HG02981 (cell line): ENCODE results near the gene DOCK11.

Experiments
- ATAC-seq: cut with Tn5 transposase; IDR thresholded peaks from one replicate; pipeline ENCODE4 v1.9.1; 2021; ENCODE audit warnings: mild to moderate bottlenecking, moderate library complexity; ENCODE audit not compliant: unreplicated experiment

Gene DOCK11

DNA sequence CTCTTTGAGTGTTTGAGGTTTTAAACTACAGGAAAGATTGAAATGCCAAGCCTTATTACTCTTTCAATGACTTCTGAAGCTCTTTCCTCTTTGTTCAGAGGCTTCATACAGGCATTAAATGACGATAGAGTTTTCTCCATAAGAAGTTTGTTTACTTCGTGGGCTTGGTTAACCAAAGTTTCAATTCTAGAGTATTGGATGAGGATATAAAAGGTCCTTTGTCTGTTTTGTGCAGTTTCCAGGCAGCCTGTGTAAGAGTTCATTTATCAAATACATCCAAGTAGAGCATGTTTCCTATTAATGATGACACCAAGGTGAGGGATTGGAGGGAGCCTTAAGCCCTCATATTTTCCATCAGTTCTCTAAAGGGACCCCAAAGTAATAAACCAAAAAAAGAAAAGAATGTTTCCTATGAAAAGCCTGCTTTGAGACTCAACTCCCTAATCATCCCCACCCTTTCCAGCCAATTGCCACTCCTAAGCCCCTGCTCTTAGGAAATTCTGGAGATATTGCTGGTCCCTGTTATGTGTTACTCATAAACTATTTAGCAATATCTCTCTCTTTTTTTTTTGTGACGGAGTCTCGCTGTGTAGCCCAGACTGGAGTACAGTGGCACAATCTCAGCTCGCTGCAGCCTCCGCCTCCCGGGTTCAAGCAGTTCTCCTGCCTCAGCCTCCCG lies 125.6 kb downstream of the DOCK11 start:
- no peak for ATAC-seq

DNA sequence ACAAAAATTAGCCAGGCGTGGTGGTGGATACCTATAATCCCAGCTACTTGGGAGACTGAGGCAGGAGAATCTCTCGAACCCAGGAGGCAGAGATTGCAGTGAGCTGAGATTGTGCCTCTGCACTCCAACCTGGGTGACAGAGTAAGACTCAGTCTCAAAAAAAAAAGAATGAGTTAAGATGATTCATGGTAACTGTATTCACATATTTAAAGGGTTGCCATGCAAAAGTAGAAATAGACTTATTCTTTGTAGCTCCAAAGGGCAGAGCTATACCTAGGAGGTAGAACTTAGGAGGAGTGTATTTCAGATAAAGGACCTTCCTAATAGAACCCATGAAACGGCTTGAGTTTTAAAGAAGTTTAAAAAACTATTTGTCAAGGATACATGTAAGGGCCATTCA lies 127.4 kb downstream of the DOCK11 start:
- ATAC-seq: no peak

DNA sequence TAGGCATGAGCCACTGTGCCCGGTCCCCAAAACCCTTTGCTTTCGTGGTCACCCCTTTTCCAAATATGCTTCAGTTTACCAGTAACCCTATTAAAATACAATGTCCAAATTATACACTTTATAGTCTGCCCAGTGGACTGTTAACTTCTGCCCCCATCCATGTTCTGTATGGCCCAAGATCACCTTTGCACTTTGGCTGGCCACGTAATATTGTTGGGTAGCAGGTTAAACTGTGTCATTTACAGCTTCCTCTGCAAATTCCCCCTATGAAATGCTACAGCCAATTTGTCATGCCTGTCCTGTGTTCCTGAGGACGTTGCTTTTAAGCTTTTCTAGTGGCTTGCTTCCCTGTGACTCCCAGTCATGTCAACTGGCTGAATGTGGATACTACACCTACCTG lies 130.7 kb downstream of the DOCK11 start:
- no peak for ATAC-seq

DNA sequence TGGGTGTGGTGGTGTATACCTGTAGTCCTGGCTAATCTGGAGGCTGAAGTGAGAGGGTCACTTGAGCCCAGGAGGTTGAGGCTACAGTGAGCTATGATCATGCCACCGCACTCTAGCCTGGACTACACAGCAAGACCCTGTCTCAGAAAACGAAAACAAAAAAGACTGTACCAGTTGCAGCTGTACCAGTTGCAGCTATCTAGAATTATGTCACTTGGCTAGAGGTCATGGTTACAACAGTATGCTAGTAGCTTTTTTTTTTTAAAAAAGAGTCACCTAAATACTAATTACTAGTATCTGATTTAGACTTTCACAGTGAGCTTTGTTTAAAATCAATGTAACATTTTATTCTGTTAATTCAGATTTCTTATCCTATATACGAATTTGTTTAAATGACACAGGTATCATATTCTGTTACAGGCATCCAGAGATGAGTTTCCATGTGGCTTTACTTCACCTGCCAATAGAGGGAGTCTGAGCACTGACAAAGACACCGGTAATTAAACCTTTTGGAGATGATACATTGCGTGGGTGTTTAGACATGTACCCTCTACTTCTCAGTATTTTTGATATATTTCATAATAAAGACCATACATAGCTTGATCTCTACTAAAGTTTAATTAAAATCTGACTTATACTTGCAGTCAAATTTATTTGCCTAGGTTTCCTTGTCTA lies 131.6 kb downstream of the DOCK11 start:
- no peak for ATAC-seq

DNA sequence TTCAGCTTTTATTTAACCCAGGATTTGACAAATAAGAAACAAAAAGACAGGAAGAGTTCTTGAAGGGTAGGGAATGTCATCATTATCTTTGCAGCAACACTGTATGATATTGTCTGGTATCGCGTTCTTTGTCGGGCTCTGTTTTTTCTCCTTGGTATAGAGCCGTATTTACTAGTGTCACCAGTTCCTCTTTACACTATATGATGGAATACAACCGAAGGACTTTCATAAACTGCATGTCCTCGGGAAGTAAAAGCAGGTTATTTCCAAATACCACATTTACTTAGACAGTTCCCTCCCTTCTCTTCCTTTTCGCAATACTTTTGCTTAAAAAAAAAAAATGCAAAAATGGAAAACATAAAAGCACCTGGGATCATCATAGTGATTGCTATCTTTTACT lies 135.2 kb downstream of the DOCK11 start:
- no peak for ATAC-seq

DNA sequence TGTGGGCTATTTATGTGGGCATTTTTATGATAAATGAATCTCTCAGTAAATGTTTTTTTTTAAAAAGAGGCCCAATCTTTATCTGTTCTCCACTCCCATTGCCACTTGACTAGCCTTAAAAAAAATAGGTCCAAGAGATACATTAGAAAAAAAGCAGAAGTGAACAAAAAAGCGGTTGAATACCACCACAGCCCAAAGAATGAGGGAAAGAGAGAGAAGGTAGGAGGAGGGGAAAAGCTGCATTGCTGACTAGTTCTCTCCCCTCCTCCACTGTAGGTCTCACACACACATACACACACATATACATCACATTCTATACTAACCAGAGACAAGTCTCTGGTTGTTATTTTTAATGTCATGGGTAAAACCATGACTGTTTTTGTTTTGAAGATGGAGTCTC lies 136.0 kb downstream of the DOCK11 start:
- no peak for ATAC-seq

DNA sequence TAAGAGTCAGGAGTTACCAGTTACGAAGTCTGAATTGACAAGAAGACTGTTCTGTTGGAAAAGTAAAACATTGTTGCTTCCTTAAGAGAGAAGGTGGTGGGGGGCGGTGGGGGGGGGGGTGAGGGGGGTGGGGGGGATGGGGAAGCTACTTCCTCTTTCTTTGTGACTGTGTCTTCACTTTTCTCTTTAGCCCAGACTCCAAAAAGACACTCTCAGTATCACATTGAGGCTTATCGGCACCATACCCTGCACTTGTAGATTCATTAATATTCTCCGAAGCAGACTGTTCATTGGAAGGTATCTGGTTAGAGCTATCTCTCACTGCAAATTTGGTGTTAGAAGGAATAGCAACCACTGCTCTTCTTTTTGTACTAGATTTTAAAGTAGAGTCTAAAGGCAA lies 137.2 kb downstream of the DOCK11 start:
- peak; percentile 65 for ATAC-seq

DNA sequence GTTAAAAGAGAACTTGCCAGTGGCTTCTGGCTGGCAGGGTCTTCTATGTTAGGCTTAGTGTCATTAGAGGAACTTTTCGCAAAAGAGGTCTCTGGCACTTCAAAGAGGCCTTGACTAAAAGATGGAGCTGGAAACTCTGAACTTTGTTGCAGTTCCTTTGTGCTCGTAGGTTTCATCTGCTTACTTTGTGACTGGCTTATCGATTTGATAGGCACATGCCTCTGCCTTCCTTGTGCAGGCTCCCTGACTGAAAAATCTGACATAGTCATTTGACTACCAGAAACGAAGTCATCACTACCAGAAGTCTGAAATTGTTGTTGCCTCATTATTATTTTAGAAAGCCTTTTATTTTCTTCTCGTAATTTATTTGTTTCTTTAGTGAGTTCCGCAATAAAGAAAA lies 137.9 kb downstream of the DOCK11 start:
- no peak for ATAC-seq

DNA sequence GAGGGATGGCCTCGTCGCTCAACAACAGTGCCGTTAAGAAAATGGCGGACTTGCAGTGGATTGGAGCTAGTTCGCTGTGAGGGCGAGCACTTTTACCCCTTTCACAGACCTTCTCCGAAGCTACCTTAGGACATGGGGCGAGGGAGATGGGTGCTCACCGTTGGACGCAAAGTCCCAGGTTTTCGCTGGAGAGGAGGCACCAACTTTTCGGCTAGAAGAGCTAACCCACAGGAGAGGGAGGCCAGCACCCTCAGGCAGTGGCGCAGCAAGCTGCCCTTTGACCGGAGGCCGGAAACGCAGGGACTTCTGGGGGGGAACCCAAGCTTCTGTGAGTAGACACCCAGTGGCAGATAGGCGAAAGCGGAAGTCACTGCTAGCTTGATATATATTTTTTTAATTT lies 138.7 kb downstream of the DOCK11 start:
- ATAC-seq: no peak

DNA sequence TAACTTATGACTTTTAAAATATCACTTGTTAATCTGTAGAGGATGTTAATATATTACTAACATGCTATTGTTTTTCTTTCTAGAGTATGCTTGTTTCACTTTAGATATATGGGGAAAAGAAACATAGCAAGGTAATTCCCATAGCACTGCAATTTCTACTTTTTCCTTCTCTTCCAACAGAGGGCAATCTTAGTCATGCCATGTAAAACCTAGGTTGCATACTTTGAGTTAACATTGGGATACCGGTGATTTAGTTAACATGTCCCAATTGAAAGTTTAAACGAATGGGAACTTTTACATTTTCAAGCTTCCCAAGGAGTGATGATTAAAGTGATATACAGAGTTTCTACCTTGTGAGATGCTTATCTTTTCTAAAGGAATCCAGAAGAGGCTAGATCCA lies 142.4 kb downstream of the DOCK11 start:
- ATAC-seq: no peak

DNA sequence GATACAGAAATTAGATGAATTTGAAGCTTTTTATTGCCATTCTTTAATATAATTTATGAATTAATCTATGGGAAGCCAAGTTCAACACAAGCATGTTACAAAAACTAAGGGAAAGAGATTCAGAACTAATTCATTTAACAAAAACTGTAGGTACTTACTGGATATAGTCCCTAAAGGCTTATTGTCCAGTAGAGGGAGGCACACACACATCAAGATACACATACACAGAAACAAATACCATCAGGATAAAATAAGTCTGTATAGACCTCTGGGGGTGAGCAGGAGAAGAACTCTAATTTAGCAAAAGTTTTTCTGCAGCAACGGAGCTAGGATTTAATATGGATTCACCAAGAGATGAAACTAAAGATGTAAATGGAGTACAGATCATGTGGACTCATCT lies 148.8 kb downstream of the DOCK11 start:
- no peak for ATAC-seq

DNA sequence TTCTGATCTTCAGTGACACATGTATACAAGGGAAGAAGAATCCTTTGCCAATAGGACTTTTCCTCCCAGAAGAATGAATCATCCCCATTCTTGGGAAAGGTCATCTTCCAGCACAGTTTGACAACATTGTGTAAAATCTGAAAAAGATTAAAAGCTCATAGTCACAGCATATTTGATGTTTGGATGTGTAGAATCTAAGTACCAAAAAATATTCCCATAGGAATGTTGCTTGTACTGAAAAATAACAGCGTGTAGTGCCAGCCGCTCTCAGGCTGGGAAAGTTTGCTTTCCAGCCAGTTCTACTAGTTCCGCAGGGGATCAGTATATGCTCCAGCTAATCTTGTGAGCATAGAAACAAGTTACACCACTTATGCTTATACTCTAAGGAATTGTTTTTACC lies 157.1 kb downstream of the DOCK11 start:
- no peak for ATAC-seq

DNA sequence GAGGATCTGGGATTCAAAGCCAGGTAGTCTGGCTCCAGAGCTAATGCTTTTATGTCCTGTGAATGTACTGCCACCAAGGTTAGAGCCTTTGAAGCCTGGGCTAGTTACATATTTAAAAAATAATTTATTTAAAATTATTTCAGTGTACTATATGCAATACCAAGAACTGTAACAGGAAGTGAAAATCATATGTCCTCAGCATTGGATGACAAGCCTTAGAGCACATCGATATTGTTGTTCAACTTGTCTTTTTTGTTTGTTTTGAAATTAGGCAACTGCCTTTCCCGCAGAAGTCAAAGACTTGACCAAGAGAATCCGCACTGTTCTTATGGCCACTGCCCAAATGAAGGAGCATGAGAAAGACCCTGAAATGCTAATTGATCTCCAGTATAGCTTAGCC lies 158.7 kb downstream of the DOCK11 start:
- ATAC-seq: no peak

DNA sequence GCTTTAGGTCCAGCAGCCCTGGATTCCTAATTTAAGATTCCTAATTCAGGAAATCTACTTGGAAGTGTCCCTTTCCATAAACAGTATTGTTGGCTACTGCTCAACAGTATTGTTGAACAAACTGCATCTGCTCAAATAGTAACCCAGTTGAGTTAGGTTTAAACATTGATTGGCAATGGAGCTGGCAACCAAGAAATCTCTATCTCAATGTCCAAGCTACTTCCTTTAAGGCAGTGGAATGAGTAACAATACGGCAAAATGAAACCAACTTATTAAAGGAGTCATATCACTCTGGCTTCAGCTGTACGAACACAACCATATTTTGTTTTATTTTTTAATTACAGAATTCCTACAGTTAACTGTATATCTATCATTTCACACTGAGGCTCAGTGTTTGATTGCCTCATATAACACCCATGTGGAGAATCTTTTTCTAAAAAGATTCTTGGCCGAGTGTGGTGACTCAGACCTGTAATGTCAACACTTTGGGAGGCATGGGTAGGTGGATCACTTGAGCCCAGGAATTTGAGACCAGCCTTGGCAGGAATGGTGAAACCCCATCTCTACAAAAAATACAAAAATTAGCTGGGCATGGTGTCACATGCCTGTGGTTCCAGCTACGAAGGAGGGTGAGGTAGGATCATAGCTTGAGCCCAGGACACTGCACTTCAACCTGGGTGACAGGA lies 160.1 kb downstream of the DOCK11 start:
- no peak for ATAC-seq

DNA sequence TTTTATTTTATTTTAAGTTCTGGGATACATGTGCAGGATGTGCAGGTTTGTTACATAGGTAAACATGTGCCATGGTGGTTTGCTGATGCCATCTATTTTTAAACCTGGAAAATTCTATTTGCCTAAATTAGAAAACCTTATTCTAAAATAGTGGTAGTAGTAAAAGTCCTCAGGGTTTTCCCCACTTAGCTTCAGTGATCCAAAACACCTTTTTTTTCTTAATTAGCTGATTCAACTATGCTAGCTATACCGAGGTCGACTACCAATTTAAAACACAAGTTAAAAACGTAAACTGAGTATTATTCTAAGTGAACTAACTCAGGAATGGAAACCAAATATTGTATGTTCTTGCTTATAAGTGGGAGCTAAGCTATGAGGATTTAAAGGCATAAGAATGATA lies 161.8 kb downstream of the DOCK11 start:
- no peak for ATAC-seq

DNA sequence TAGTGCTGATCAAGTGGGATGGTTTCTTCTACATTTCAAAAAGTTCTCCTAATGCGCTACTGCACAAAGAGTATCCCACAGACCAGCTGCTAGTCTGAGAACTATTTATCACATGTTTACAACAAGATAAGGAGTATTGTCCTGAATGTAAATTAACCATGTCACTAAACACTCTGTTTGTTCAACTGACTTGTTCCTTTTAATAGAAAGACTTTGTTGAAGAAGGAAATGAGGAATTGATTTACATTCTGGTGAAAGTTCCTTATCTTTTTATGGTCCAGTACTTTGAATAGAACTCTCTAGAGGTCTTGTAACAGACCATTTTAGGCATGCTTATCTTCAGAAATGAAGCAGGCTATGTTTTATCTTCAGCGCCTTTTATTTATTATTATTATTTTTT lies 164.5 kb downstream of the DOCK11 start:
- no peak for ATAC-seq

DNA sequence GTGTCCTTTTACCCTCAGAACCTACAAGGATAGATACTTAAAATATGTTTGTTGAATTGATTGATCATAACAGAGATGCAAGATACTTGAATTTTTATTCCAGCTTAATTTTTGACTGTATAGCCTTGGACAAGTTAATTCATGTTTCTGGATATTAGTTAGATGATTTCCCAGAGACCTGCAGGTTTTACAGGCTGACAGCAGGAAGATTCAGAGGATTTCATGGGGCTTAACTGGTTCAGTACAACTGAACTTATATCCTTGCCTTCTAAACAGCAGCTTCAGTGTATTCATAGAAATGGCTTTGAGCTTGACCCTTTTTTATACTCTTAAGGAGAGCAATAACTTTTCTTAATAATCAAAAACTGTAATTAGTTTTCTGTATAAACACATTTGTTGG lies 169.6 kb downstream of the DOCK11 start:
- no peak for ATAC-seq

DNA sequence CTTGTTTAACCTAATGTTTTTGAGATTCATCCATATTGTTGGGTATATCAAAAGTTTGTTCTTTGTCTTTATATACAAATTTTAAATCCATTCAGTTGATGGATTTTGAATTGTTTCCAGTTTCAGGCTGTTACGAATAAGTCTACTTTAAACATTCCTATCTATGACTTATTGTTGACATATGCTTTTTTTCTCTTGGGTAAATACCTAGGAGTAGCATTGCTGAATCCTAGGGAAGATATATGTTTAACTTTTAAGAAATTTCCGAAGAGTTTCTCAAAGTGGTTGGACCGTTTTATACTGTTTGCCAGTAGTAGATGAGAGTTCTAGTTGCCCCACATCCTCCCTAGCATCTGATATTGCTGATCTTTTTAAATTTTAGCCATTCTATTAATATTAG lies 170.9 kb downstream of the DOCK11 start:
- no peak for ATAC-seq

DNA sequence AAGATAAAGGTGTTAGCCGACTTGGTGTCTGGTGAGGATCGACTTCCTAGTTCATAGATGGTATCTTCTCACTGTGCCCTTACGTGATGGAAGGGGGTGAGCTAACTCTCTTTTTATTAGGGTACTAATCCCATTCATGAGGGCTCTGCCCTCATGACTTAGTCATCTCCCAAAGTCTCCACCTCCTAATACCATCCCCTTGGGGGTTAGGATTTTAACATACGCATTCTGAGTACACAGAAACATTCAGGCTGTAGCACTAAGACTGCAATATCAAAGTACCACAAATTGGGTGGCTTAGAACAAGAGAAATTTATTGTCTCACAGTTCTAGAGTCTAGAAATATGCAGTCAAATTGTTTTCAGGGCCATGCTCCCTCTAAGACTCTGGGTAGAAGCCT lies 173.8 kb downstream of the DOCK11 start:
- no peak for ATAC-seq

DNA sequence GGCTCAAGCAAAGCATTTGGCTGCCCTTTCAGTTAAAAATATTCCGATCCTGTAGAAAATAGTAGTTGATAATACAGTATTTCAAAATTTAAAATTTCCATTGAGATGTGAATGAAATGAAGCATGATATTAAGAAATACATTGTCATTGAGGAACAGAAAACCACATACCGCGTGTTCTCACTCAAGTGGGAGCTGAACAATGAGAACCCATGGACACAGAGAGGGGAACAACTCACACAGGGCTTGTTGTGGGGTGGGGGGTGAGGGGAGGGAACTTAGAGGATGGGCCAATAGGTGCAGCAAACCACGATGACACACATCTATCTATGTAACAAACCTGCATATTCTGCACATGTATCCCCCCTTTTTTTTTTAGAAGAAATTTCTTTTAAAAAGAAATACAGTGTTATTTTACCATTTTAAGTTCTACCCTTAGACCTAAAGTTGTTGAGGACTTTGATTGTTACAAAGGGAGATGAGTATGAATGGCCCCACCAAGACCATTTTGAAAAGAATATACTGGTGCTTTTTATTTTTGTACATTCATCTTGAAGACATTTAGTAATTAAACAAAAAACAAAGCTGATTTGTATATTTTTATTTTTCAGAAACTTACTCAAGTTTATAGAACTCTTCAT lies 179.8 kb downstream of the DOCK11 start:
- ATAC-seq: no peak

DNA sequence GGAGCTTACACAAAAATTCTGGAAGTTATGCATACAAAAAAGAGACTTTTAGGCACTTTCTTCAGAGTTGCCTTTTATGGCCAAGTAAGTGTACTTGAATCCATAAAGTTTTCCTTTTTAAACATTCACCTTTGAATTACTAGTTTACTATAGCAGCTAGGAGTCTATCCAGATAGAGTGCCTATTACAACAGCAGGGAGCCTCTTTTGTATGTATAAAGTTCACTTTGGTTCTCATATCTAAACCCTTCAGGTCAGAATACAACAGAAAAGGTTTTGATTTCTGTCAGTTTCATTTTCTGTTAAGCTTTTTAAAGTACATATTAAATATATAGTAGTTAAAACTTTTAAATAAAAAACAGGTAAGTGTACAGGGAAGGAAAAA lies 180.3 kb downstream of the DOCK11 start:
- ATAC-seq: no peak

DNA sequence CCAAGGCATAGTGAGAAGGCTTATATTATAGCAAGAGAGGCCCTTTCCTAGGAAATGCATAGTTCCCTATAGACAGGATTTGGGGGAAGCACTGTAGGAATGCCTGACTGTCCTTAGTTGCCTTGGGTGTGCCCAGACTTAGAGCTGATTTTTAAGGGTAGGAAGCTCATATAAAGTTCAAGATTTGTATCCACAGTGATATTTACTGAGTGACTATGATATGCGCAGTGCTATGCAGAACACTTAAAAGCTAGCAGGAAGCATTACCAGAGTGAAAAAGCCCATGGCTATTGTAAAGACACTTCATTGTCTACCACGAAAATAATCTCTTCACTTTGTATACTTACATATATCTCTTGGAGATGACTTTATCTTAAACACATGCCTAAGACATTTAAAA lies 181.7 kb downstream of the DOCK11 start:
- ATAC-seq: no peak
